GM18498 (cell line): ENCODE measurements around the gene RPUSD4.
A peak's percentile ranks its signal among the peaks of the same experiment; 100 is the strongest.

Source experiments
- ATAC-seq: cut with Tn5 transposase; IDR thresholded peaks from one replicate; pipeline ENCODE4 v1.9.1; 2021; ENCODE audit warnings: mild to moderate bottlenecking, moderate library complexity; ENCODE audit not compliant: unreplicated experiment

Gene RPUSD4

GRCh38 chr11:126214441-126214840 lies 3.0 kb upstream of the RPUSD4 start:
- no peak for ATAC-seq

- no peak for ATAC-seq
Observed at GRCh38 chr11:126212089-126212660, 725 bp upstream of the RPUSD4 start.

- no peak for ATAC-seq
Observed at GRCh38 chr11:126210871-126211235, 597 bp downstream of the RPUSD4 start.

- no peak for ATAC-seq
Observed at GRCh38 chr11:126207896-126208295, 3.6 kb downstream of the RPUSD4 start.

- ATAC-seq = no peak
Observed at GRCh38 chr11:126205359-126205758, 6.1 kb downstream of the RPUSD4 start.

- no peak for ATAC-seq
Observed at GRCh38 chr11:126202646-126203359, 8.6 kb downstream of the RPUSD4 start.

- ATAC-seq = no peak
Observed at GRCh38 chr11:126198648-126199047, 12.8 kb downstream of the RPUSD4 start.

- ATAC-seq = no peak
Observed at GRCh38 chr11:126197277-126197939, 14.0 kb downstream of the RPUSD4 start.

GRCh38 chr11:126195119-126195518 lies 16.3 kb downstream of the RPUSD4 start:
- no peak for ATAC-seq

GRCh38 chr11:126194121-126194543 lies 17.3 kb downstream of the RPUSD4 start:
- ATAC-seq = no peak

- no peak for ATAC-seq
Observed at GRCh38 chr11:126193038-126193478, 18.4 kb downstream of the RPUSD4 start.

- ATAC-seq = no peak
Observed at GRCh38 chr11:126192361-126192760, 19.1 kb downstream of the RPUSD4 start.

- no peak for ATAC-seq
Observed at GRCh38 chr11:126191379-126192073, 19.9 kb downstream of the RPUSD4 start.

- ATAC-seq = no peak
Observed at GRCh38 chr11:126190792-126191191, 20.7 kb downstream of the RPUSD4 start.

- no peak for ATAC-seq
Observed at GRCh38 chr11:126189109-126189929, 22.1 kb downstream of the RPUSD4 start.

GRCh38 chr11:126188332-126189108 lies 22.9 kb downstream of the RPUSD4 start:
- peak; percentile 80 for ATAC-seq

- no peak for ATAC-seq
Observed at GRCh38 chr11:126186708-126187529, 24.5 kb downstream of the RPUSD4 start.

GRCh38 chr11:126186025-126186698 lies 25.3 kb downstream of the RPUSD4 start:
- ATAC-seq = no peak
